GM15510 (cell line): ENCODE measurements around the gene NLRC3.
A peak's percentile ranks its signal among the peaks of the same experiment; 100 is the strongest.

Source experiments
- POLR2A ChIP-seq: IDR thresholded peaks from 3 replicates; pipeline ENCODE4 v1.6.1; 2011; ENCODE audit warnings: borderline replicate concordance; ENCODE audit not compliant: insufficient read length; ENCODE audit errors: extremely low read depth

Gene NLRC3

GRCh38 chr16:3577302-3577752 is at the start of gene NLRC3:
TSS of gene NLRC3 (minus strand) at chr16:3577403. CDS start at chr16:3565036, 12,367 bp downstream.
- TF ChIP-seq POLR2A, result peak; percentile 59

DNA sequence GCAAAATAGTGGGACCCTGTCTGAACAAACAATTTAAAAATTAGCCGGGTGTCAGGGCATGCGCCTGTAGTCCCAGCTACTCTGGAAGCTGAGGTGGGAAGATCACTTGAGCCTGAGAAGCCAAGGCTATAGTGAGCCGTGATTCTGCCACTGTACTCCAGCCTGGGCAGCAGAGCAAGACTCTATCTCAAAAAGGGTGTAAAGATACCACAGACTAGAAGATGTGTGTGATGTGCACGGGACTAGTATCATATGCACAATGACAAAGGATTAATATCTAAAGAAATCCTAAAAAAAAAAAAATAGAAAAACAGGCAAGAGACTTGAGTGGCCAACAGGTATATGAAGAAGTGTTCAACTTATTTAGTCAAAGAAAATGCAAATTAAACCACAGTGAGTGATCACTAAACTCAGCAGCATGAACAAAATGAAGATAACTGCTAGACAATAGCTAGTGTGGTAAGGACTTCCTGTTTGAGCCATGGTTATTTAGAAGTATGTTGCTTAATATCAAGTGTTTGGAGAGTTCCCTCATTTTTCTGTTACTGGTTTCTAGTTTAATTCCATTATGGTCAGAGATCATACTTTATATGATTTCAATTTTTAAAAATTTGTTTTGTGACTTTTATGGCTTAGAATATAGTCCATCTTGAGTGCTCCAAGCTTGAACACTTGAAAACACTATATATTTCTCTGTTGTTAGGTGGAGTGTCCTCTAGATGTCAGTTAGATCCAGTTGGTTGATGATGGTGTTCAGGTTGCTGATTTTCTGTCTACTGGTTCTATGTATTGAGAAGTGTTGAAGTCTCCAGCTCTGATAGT is 48.9 kb upstream of the NLRC3 start:
- TF ChIP-seq POLR2A, result no peak

DNA sequence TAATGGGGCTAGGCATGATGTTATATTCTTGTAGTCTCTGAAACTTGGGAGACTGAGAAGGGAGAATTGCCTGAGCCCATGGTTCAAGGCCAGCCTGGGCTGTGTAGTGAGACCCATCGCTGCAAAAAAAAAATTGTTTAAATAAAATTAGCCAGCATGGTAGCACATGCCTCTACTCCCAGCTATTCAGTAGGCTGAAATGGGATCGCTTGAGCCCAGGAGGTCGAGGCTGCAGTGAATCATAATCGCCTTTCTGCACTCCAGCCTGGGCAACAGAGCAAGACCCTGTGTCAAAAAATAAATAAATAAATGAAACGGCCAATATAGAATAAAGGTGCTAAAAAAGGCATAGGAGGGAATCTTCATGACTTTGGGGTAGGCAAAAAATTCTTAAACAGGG is 48.1 kb upstream of the NLRC3 start:
- TF ChIP-seq POLR2A, result no peak

DNA sequence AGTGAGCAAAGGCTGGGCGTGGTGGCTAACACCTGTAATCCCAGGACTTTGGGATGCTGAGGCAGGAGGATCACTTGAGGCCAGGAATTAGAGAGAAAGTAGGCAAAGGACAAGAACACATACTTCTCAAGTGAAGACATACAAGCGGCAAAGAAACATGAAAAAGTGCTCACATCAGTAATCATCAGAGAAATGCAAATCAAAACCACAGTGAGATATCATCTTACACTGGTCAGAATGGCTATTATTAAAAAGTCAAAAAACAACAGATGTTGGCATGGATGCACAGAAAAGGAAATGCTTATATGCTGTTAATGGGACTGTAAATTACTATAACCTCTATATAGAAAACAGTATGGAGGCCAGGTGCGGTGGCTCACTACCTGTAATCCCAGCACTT is 46.4 kb upstream of the NLRC3 start:
- TF ChIP-seq POLR2A, result no peak

GRCh38 chr16:3618769-3619141 is 41.6 kb upstream of the NLRC3 start:
- TF ChIP-seq POLR2A, result no peak

- no peak for TF ChIP-seq POLR2A
Measured at GRCh38 chr16:3612510-3613466, 35.6 kb upstream of the NLRC3 start.

- TF ChIP-seq POLR2A, result peak; percentile 93
Measured at GRCh38 chr16:3611146-3611975, 34.2 kb upstream of the NLRC3 start, which contains the start of gene SLX4. TSS of gene SLX4 (minus strand) at chr16:3611606. CDS start at chr16:3608964, 2,642 bp downstream.

DNA sequence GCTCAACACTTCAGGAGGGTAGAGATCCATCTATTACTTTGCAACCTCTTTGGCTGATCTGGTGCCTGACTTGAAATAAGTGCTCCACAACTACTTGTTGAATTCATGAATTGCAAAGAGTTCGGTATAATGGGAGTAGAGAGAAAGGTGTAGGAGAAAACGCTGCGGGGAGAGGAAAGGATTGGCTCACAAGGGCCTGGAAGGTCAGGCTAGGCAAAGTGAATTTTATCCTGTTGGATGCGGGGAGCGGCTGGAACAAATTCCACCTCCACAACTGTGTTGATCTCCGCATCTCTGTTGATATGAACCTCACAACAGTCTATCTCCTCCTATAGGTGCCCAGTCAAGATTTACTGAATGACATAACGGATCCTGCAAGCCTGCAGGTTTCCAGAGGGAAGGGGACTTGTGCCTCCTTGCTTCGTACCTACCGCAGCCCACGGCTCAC is 33.5 kb upstream of the NLRC3 start:
- TF ChIP-seq POLR2A, result no peak

DNA sequence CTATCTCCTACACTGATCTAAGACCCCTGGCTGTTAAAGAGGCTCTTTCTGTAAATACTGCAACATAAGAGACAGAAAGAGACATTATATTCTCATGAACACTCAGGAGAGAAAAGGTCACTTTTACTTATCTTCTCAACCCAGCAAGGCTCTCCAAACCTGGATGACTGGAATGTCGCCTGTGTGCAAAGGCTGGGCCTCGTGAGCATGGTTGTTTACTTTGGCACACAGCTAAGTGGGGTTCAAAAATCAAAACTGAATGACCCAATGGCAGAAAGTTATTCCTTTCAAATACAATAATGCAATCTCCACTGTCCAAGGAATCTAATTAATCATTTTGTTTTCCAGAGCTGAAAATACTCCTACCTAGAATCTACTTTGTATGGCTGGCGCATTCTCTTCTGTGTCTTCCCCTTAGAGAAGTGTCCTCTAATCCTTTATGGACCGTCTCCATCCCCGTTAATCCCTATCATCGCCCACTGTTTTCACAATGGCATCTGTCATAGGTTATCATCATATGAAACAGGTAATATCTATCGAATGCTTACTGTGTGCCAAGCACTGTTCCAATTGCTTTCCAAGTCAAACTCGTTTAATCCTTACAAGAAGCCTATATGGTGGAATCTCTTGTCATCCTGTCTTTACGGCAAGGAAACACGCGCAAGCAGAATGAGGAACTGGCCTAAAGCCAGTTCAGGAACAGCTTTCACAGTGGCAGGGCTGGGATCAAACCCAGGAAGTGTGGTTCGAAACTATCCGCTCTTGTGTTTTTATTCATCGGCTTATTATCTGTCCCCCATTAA is 32.9 kb upstream of the NLRC3 start:
- TF ChIP-seq POLR2A, result no peak

DNA sequence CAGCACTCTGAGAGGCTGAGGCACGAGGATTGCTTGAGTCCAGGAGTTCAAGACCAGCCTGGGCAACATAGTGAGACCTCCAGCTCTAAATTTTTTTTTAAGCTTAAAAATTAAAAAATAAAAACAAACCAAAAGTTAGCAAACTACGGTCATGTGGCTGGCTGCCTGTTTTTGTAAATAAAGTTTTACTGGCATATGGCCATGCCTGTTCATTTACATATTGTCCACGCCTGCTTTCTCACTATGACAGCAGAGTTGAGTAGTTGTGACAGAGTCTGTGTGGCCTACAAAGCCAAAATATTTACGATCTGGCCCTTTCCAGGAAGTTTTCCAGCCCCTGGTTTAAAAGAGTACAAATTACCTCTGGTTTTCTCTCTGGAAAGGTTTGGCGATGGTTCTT is 30.9 kb upstream of the NLRC3 start:
- TF ChIP-seq POLR2A, result no peak

DNA sequence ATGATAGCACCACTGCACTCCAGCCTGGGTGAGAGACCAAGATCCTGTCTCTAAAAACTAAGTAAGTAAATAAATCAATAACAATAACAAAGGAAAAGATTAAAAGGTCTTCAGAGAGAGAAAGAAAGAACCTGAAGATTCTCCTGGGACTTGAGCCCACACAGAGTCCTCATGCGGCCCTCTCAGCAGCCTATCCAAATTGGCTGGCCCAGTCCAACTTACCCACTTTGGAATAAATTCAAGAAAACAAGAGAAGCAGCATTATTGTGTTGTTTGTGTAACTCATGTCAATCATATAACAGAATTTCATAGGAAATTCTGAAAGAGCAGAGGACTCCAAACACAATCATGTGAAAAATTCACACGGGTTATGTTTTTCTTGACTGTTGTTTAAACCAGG is 30.4 kb upstream of the NLRC3 start:
- no peak for TF ChIP-seq POLR2A

DNA sequence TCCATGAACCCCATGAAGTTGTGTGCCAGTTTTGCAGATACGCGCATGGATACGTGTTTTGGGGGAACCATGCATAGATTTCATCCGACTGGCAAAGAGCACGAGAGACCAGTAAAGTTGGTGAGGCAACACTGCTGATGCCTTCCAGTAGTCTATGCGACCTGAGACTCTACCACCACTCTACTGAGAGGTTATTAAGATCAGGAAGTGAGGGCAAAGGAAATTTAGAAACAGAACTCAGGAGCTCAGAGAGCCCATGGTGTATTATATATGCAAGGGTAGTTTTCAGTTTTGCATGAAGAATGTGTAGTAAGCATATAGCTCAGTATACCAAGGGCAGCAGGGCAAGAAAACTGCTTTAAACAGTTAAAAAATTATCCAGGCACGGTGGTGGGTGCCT is 30.0 kb upstream of the NLRC3 start:
- TF ChIP-seq POLR2A, result no peak

- no peak for TF ChIP-seq POLR2A
Measured at GRCh38 chr16:3606441-3606840, 29.2 kb upstream of the NLRC3 start.

GRCh38 chr16:3602320-3602653 is 25.1 kb upstream of the NLRC3 start:
- TF ChIP-seq POLR2A, result no peak
